Measurements from ENCODE around the gene OLFML1.

DNA sequence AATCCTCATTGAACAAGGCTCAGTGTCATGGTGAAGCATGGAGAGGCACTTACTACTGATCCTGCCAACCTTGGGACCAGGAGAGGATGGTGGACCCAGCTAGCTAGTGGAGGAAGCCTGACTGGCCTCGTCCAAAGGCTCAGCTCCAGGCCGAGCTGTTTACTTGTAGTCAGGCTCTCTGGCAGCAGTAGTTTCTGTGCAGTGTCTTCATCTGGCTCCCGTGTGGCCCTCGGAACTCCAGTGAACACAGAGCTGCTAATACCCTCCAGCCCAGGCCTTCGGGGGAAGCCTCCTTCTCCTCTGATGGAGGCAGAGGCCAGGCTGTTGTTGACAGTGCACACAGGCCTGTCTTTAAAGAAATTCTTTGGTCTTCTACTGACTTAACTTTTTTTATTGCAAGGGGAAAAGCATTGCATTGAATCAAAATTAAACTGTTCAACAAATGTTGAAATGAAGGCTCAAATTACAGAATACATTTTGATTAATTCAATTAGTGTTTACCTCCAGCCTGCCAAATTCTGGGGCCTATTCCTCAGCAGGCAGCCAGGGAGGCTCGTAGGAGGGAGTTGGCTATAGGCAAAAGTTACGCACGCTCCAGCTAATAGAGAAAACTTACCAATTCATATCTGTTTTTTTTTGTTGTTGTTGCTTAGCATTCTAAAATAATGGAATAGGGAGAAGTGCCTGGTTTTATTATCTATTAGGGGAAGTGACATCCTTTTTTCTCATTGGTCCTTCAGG lies 47.3 kb downstream of the OLFML1 start:
- TF ChIP-seq CTCF (IDR thresholded peaks at IDR 0.05; ENCODE audit: extremely low read depth in 1 of 2, insufficient read depth in 1 of 2, low read depth in 1 of 2, low read length in 2 of 2) (no peak), POLR2A (IDR thresholded peaks at IDR 0.05; ENCODE audit: low read depth, low read length) (no peak), EZH2 (IDR thresholded peaks at IDR 0.05; ENCODE audit: borderline replicate concordance, low read depth, low read length, severe bottlenecking) (no peak), MAX (IDR thresholded peaks at IDR 0.05; ENCODE audit: insufficient read depth, insufficient read length) (no peak), POLR2AphosphoS5 (IDR thresholded peaks at IDR 0.05; ENCODE audit: insufficient read depth, low read depth, low read length) (no peak)
